NCI-H1930 (cell line): Measurements from ENCODE around the gene APLP1.

Source experiments
- DNase-seq, 2 experiments: peaks; one replicate each; lab custom pipeline; 2025; lab: John Stamatoyannopoulos, UW

APLP1 gene

DNA sequence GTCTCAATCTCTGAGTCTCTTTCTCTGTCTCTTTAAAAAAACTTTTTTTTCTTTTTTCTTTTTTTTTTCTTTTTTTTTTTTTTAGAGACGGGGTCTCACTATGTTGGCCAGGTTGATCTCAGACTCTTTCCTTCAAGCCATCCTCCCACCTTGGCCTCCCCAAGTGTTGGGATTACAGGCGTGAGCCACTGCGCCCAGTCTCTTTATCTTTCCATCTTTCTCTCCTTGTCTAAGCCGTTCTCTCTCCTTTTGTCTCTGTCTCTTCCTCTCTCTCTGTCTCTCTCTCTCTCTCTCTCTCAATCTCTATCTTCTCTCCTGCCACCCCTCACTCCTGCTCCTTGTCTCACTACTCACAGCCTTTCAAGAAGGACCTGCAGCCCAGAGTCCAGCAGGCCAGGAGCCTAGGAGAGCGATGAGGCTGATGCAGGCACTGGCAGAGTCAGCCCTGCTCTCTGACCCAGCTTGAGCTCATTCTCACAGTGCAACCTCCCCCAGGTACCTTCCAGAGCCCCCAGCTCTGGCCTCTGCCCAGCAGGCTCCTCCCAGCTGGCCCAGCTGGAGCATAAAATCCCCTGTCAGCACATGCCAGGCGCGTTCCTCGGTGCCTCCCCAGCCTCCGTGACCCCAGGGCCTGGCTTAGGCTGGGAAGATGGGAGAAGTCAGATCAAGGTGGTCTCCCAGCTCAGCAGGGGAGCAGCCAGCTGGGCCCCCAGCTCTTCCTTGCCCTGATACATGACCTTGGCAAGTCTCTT is 16.2 kb upstream of the APLP1 start, which contains the start of gene NPHS1:
TSS of gene NPHS1 (minus strand) at position 476 of the 752 bp plus-strand sequence. CDS start 667 bp downstream, outside the sequence.
- DNase-seq: no peak

DNA sequence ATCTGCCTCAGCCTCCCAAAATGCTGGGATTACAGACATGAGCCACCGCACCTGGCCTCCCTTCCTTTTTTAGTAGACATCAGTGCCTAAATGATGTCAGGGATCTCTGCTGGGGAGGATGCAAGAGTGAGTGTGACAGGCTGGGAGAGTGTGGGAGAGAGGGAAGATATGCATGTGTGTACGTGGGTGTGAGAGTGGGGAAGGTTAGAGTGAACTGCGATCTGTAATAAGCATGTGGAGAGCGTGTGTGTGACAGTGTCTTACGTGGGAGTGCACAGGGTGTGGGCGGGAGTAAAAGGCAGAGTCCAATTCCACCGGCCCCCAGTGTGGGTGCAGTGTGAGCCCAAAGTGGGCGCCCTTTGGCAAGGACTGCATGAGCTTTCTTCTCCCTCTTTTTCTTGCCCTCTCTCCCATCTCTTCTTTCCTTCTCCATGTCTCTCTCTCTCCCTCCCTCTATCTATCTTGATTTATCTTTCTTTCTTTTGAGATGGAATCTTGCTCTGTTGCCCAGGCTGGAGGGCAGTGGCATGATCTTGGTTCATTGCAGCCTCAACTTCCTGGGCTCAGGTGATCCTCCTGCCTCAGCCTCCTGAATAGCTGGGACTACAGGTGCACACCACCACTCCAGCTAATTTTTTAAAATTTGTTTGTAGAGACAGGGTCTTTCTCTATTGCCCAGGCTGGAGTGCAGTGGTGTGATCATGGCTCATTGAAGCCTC is 15.2 kb upstream of the APLP1 start:
- no peak for DNase-seq

DNA sequence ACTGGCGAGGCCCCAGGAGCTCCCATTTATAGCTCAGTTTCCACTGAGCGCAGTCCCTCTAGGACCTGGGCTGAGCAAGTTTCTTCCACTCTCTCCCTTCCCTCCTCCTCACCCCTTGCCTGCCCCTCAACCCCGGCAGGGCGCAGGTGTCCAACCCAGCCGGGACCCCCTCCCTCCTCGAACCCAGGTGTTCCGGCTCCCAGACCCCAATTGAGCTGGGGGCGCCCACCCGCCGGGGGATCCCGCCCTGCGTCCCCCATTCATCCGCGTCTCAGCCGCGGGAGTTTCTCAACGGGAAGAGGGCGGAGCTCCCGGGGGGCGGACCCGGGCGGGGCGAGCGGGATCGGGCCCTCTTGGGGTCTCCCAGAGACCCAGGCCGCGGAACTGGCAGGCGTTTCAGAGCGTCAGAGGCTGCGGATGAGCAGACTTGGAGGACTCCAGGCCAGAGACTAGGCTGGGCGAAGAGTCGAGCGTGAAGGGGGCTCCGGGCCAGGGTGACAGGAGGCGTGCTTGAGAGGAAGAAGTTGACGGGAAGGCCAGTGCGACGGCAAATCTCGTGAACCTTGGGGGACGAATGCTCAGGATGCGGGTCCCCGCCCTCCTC is 11.7 kb upstream of the APLP1 start, which contains the start of gene KIRREL2:
TSS of gene KIRREL2 (plus strand) at position 366 of the 604 bp plus-strand sequence. CDS start at position 575, 209 bp downstream.
- DNase-seq: no peak

DNA sequence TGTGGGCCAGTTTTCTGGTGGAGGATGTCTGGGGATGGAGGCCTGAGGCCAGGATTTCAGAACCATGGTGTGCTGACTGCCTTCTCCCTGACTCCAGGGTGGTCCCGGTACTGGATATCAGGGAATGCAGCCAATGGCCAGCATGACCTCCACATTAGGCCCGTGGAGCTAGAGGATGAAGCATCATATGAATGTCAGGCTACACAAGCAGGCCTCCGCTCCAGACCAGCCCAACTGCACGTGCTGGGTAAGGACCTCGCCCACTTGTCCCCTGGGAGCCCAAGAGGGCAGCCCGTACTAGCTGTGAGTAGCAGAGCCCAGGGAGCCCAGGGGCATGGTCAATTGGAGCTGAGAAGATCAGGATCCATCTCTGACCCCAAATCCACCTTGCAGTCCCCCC is 10.1 kb upstream of the APLP1 start:
- no peak for DNase-seq

DNA sequence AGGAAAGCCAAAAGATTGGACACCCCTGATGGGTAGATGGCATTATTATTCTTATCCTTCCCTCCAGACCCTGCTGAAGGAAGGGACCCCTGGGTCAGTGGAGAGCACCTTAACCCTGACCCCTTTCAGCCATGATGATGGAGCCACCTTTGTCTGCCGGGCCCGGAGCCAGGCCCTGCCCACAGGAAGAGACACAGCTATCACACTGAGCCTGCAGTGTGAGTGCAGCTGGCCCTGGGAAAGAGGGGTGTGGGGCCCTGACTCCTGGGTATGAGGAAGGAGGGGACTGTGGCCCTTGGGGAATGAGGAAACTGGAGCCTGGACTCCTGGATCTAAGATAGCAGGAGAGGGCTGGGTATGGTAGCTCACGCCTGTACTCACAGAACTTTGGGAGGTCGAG is 9.0 kb upstream of the APLP1 start:
- DNase-seq: no peak

DNA sequence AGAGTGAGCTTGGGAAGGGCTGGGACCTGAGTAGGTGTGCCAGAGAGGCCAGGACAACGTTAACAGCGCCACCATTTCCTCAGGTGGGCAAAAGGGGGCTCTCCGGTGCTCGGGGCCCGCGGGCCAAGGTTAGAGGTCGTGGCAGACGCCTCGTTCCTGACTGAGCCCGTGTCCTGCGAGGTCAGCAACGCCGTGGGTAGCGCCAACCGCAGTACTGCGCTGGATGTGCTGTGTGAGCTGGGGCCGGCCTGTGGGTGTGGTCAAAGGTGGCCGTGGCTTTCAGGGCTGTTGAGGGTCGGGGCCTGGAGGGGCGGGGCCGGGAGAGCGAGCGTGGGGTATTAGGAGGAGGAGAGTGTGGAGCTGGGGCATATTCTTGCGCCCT is 7.9 kb upstream of the APLP1 start:
- no peak for DNase-seq

DNA sequence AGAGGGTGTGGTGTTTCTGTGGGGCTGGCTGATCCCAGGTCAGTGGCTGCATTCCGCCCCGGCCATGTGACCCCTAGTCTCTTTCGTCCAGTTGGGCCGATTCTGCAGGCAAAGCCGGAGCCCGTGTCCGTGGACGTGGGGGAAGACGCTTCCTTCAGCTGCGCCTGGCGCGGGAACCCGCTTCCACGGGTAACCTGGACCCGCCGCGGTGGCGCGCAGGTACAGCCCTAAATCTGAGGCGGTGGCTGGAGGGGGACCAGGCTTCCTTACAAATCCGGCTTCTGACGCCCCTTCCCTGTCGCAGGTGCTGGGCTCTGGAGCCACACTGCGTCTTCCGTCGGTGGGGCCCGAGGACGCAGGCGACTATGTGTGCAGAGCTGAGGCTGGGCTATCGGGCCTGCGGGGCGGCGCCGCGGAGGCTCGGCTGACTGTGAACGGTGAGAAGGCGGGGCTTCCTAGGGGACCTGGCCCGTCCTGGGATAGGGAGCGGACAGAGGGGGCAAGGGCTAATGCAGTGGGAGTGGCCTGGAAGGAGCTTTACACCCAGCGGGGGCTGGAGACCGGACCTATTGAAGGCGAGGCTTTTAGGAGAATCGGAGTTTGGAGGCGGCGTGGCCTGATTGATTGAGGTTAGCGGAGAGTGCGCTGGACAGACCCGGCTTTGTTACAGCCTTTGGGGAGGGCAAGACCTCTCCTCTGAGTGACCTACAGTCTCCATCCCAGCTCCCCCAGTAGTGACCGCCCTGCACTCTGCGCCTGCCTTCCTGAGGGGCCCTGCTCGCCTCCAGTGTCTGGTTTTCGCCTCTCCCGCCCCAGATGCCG is 7.3 kb upstream of the APLP1 start:
- no peak for DNase-seq

DNA sequence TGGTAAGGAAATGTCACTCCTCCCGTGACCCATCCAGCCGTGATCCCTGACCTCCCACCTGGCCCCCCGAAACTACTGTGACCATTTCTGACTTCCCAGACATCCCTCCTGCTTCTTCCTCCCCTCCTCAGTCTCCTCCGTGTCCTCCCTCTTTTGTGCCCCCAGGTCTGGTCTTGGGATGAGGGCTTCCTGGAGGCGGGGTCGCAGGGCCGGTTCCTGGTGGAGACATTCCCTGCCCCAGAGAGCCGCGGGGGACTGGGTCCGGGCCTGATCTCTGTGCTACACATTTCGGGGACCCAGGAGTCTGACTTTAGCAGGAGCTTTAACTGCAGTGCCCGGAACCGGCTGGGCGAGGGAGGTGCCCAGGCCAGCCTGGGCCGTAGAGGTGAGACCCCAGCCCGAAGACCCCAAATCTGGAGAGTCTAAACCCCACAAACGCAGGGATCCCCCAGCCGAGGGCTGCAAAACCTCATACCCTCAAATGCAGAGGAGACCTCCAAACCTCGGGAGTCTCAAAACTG is 6.7 kb upstream of the APLP1 start:
- no peak for DNase-seq

DNA sequence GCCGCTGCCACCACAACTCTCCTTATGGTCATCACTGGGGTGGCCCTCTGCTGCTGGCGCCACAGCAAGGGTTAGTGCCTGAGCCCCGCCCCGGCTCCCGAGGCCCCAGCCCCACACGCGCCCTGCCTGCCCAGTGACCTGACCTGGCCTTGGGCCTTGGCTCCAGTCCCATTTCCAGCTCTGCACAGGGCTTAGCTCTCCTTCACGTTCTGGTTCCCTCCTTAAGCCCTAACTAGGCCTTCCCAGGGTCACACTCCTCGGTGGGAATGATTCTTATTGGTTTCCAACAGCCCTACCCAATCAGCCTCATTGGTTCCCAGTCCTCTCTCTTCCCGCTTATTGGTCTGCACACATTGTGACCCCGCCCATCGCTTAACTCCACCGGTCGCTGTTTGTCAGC is 5.8 kb upstream of the APLP1 start:
- no peak for DNase-seq

DNA sequence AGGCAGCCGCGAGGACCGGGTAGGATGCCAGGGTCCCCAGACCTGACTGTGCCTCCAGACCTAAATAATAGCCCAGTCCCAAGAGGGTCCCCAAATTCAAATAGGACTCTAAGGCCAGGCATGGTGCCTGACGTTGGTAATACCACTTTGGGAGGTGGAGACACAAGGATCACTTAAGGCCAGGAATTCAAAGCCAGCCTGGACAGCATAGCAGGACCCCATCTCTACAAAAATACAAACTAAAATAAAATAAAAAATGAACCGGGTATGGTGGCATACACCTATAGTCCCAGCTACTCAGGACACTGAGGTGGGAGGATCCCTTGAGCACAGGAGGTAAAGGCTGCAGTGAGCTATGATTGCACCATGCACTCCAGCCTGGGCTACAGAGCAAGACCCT is 5.4 kb upstream of the APLP1 start:
- no peak for DNase-seq

DNA sequence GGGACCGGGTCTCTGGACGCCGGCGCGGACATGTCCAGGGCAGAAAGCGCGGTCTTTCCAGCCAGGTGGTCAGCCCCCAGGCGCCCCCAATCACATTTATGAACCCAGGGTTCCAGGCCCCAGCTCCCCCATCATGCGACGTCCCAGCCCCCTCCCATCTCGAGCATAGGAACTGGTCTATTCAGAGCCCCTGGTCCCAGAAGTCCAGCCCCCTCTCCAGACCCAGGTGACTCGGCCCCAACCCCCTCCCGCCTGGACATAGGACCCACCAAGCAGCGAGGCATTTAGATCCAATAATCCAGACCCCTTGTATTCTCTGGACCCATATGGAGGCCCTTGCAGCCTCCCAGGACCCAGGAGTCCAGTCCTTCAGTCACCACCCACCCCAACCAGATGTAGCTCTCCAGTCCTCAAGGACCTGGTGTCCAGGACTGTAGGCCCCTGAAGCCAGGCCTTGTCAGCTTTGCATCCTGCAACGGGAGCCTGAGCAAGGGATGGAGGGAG is 501 bp downstream of the APLP1 start:
- DNase-seq: no peak

DNA sequence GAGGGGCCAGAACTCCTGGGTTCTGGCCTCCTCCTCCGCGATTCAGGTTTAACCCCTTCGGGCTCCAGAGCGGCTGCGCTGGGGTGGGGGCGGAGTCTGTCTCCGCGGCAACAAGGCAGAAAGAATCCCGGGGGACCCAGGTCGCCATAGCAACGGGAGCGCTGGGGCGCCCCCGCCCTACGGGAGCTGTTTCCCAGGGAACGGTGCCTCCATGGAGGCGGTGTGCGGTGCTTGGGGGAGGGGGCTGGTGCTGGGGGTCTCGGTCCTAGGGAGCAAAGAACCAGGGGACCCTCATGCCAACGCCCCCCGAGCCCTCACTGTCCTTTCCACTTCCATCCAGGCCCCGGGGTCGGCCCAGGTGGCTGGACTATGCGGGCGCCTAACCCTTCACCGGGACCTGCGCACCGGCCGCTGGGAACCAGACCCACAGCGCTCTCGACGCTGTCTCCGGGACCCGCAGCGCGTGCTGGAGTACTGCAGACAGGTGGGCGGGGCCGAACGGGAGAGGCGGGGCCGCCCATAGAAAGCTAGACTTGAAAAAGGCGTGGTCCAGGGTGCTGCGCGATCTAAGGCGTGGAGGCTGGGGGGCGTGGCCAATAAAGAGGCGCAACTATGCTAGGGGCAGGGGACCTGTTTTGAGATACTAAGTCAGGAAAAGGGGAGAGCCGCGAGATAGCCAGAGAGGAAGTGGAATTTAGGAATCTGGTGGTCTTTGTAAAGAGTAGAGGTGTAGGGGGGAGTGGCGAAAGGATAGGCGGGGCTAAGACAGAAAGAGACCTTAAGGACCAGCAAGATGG is 1.2 kb downstream of the APLP1 start:
- DNase-seq: peak; percentile 92 to 97

DNA sequence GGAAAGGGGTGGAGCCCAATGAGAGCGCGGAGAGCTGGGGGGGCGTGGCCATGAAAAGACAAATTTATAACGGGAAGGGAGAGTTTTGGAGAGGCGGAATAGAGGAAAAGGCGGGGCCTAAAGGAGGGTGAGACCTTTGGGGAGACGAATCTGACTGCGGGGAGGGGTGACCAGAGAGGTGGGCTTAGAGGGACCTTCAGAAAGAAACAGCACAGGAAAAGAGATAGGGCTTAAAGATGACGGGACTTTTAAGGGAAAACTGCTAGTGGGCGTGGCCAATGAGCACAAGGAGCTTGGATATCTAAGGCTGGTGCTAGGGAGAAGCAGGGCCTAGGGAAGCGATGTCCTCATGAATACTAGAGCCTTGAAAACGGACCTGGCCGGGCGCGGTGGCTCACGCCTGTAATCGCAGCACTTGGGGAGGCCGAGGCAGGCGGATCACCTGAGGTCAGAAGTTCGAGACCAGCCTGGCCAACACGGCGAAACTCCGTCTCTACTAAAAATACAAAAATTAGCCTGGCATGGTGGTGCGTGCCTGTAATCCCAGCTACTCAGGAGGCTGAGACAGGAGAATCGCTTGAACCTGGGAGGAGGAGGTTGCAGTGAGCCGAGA is 1.9 kb downstream of the APLP1 start:
- DNase-seq: peak; percentile 51 to 65

DNA sequence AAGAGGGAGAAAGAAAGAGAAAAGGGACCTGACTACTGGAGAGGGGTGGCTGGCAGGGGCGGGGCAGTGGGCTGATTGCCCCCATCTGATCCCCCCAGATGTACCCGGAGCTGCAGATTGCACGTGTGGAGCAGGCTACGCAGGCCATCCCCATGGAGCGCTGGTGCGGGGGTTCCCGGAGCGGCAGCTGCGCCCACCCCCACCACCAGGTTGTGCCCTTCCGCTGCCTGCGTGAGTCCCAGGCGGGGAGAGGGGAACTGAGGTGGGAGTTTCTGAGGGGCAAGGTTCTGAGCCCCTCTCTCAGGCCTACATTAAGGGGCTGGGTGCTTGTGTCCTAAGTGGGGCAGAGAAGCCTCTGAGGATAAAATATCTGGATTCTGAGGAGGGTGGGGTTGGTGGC is 2.4 kb downstream of the APLP1 start:
- DNase-seq: no peak

DNA sequence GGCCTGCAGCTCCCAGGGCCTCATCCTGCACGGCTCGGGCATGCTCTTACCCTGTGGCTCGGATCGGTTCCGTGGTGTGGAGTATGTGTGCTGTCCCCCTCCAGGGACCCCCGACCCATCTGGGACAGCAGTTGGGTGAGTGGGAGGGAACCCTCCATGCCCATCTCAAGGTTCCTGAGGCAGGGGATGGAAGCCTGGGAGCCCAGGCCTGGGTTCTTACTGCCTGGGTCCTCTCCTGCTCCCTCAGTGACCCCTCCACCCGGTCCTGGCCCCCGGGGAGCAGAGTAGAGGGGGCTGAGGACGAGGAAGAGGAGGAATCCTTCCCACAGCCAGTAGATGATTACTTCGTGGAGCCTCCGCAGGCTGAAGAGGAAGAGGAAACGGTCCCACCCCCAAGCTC is 3.2 kb downstream of the APLP1 start:
- DNase-seq: no peak

DNA sequence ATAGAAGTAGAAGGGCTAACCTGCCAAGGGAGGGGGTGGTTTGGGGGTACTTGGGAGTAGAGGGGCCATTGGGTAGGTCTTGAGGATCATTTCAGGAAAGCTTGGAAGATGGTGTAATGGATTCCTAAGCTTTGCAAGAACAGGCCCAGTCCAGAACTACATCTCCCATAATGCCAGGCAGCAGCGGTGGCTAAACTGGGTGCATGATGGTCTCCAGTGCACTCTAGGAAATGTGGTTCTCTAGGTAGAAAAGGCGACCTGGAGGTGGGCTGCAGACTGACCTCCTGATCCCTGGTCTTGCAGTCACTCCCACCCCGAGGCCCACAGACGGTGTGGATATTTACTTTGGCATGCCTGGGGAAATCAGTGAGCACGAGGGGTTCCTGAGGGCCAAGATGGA is 3.8 kb downstream of the APLP1 start:
- no peak for DNase-seq

DNA sequence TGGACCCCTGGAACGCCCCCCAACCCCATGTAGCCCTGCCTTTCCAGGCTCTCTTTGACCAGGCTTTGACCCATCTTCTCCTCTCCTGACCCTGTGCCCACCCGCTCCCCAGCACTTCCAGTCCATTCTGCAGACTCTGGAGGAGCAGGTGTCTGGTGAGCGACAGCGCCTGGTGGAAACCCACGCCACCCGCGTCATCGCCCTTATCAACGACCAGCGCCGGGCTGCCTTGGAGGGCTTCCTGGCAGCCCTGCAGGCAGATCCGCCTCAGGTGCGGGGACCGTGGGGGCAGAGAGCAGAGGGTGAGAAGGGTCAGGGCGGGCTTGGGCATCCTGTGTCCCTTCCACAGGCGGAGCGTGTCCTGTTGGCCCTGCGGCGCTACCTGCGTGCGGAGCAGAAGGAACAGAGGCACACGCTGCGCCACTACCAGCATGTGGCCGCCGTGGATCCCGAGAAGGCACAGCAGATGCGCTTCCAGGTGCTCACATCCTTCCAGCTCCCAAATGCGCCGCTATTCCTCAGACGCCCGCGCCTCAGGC is 6.1 kb downstream of the APLP1 start:
- no peak for DNase-seq

DNA sequence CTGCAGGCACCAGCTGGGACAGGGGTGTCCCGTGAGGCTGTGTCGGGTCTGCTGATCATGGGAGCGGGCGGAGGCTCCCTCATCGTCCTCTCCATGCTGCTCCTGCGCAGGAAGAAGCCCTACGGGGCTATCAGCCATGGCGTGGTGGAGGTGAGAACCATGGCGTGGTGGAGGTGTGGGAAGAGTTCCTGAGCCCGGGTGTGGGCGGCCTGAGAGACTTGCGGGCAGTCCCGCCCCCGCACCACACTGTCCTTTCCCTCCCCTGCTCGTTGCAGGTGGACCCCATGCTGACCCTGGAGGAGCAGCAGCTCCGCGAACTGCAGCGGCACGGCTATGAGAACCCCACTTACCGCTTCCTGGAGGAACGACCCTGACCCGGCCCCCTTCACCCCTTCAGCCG is 10.7 kb downstream of the APLP1 start:
- DNase-seq: no peak

DNA sequence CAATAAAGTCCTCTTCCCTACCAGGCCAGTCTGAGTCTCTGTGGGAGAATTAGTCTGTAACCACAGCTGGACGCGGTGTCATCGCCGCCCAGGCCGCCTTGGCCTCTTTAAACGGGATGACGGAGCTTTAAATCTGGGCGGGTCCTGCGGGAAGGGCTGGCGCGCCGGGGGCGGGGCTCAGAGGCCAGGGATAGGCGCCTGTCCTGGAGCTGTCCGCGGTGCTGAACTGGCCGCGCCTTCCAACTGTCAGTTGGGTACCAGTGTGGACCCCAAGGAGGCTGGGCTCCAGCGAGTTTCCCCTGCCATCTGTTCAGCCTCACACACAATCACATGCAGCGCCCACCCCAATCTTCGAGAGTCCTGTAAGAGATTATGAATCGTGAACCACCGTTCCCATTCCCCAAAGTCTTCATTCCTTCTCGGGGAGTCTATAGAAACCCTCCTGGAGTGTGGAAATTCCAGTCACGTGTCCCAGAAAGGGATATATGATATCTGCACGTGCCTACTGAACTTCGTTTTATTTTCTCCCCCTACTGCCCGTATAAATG is 11.5 kb downstream of the APLP1 start:
- no peak for DNase-seq
